GM21367 (cell line): ENCODE results near the gene OPA3.

Experiments used
- ATAC-seq: cut with Tn5 transposase; IDR thresholded peaks from one replicate; pipeline ENCODE4 v1.9.1; 2021; ENCODE audit not compliant: unreplicated experiment

Gene OPA3

GRCh38 chr19:45567609-45568008 is 17.0 kb downstream of the OPA3 start:
- ATAC-seq, result no peak

- no peak for ATAC-seq
Observed at GRCh38 chr19:45564131-45564780, 20.3 kb downstream of the OPA3 start.

DNA sequence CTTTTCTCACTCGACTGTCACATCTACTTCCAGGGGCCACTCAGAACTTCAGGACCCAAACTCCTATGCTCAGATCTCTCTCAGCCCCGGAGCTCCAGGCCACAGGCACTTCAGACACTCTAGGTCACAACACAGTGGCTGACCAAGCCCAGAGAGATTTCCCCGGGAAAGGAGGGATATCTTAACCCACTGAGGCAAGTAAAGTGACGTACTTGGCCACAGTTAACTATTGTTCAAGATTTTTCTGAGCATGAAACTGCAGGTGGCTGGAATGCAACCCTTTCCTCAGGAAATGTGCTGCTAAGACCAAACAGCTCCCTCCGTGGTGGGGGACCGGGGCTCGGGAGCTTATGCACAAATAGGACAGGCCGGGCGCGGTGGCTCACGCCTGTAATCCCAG is 23.9 kb downstream of the OPA3 start:
- ATAC-seq, result no peak

DNA sequence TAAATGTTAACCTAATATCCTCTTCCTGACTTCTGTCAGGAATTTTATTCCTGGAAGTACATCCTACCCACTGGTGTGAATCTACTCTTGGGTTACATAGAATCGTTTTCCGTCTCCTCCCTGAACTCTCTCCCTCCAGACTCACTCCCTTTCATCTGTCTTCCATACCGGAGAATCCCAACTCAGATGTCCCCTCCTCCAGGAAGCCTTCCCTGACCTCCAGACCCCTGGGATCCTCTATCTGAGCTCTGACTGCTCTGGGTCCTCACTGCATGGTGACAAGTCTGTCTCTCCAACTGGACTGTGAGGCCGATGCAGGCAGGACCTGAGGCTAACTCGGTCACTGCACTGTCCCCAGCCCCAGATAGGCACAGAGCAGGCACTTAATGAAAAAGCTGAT is 24.6 kb downstream of the OPA3 start:
- no peak for ATAC-seq

- peak; percentile 63 for ATAC-seq
Observed at GRCh38 chr19:45558399-45558878, 26.2 kb downstream of the OPA3 start.

- ATAC-seq, result no peak
Observed at GRCh38 chr19:45556835-45557234, 27.8 kb downstream of the OPA3 start.

DNA sequence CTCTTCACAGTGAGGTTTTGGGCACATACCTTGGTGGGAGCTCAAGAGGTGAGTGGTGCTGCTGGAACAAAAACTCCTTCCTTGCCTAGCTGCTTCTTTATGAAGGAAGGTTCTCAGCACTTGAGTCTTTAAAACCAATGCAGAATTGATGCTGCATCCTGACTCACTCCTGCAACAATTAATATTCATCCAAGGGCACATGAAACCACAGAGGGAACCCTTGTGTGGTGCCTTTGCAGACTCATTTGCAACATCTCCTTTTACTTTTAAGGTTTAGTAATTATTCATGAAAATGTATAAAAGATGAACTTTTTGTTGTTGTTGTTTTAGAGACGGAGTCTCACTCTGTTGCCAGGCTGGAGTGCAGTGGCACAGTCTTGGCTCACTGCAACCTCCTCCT is 30.1 kb downstream of the OPA3 start:
- no peak for ATAC-seq

DNA sequence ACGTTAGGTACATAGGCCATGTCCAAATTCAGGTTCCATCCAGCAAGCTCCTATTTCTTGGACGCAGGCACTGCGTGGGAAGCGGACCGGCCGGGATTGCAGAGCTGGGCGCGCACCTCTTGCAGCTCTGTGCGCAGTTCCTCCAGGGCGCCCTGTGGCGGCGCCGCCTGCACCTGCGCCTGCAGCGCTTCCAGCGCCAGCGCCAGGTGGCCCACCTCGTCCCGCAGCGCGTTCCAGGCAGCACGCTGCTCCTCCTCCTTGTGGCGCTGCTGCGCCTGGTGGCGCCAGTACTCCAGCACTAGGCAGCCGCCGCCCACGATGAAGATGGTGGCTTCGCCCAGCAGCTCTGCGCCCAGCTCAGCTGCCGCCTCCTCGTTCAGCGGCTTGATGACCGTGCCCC is 31.1 kb downstream of the OPA3 start:
- ATAC-seq, result no peak

GRCh38 chr19:45547965-45548609 is 36.5 kb downstream of the OPA3 start:
- no peak for ATAC-seq

GRCh38 chr19:45547211-45547770 is 37.3 kb downstream of the OPA3 start:
- ATAC-seq, result no peak

GRCh38 chr19:45542234-45542668 is 42.4 kb downstream of the OPA3 start:
- no peak for ATAC-seq

DNA sequence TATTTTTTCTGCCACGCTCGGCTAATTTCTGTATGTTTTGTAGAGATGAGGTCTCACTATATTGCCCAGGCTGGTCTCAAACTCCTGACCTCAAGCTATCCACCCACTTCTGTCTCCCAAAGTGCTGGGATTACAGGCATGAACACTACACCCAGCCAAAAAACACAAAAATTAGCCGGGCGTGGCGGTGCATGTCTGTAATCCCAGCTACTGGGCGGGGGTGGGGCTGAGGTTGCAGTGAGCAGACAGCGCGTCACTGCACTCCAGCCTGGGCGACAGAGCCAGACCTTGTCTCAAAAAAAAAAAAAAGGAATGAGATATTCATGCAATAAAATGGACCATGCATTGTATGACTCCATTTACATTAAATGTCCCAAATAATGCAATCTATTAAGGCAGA is 45.1 kb downstream of the OPA3 start:
- ATAC-seq, result no peak

GRCh38 chr19:45531349-45531748 is 53.3 kb downstream of the OPA3 start:
- ATAC-seq, result no peak

DNA sequence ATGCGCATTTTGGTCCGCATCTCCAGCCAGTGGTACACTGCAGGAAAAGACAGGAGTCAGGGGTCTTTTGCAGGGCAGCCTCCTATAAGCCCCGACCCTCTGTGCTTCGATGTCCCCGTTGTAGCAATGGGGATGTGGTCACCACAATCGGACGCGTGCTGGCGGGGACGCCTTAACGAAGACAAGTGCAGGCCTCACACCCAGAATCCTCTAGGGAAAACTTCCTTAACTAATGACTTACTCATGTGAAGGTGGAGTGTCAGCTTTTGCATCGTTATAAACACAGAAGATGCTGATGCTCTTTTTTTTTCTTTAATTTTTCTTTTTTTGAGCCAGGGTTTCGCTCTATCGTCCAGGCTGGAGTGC is 55.2 kb downstream of the OPA3 start:
- no peak for ATAC-seq

DNA sequence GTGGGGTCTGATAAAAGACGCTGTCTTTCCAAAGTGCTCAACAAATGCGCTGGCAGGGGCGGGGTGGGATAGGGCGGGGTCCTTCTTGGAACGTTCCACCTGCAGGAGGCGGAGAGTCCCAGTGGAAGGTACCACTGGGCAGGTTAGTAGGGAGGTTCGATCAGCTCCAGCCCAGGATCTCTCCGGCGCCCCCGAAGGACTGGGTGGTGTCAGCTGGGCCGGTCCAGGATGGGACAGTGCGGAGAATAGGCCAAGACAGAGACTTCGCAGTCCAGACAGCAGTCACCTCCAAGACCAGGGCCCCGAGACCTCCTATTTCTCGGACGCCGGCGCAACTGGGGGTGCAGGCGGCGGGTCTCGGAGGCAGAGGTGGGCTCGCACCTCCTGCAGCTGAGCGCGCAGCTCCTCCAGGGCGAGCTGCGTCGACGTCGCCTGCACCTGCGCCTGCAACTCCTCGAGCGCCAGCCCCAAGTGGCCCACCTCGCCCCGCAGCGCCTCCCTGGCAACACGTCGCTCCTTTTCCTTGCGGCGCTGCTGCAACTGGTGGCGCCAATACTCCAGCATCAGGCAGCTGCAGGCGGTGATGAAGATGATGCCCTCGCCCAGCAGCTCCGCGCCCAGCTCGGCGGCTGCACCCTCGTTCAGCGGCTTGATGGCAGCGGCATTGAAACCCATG is 55.7 kb downstream of the OPA3 start:
- no peak for ATAC-seq

DNA sequence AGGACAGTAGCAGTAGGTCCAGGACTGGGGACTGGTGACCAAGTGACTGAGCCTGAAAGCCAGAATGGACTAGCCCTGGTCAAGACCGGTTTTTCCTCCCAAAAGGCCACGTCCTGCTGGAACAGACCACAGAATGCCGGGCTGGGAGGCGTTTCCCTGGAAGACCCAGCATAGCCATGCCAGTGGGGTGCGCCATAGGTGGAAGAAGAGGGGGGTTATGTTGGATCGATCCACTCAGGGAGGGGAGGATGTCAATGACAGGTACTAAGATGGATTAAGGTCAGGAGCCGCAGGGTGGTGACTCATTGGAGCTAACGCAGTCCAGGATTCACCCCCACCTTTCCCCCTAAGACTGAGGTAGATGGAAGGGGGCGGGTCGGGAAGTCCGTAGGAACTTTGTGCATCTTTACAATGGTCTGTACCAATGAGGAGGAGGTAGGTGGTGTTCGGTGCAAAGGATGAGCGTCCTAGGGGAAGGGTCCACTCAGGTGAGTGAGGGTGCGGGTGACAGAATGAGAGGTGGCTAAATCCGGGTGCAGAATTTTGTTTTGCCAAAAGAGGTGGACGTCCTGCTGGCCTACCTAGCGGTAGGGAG is 56.4 kb downstream of the OPA3 start:
- no peak for ATAC-seq

GRCh38 chr19:45527731-45528130 is 56.9 kb downstream of the OPA3 start:
- ATAC-seq, result no peak

DNA sequence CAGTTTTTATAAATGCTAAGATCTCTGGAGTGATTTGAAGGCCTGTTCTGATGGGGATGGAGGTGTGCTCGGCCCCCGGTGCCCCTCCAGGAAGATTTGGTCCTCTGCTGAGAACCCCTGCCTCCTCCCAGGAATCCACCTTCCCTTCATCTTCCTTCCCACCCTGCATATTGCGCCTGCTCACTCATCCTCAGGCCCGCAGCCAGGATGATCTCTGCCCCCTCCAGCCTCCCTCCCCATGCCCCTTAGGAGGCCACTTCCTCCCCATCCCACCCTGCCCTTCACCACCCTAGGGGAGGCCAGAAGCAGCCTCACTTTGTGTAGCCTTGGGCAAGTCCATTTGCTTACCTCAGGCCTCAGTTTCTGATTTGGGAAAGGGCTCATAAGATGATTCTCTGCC is 57.6 kb downstream of the OPA3 start:
- ATAC-seq, result no peak

GRCh38 chr19:45526143-45526542 is 58.5 kb downstream of the OPA3 start:
- ATAC-seq, result no peak

DNA sequence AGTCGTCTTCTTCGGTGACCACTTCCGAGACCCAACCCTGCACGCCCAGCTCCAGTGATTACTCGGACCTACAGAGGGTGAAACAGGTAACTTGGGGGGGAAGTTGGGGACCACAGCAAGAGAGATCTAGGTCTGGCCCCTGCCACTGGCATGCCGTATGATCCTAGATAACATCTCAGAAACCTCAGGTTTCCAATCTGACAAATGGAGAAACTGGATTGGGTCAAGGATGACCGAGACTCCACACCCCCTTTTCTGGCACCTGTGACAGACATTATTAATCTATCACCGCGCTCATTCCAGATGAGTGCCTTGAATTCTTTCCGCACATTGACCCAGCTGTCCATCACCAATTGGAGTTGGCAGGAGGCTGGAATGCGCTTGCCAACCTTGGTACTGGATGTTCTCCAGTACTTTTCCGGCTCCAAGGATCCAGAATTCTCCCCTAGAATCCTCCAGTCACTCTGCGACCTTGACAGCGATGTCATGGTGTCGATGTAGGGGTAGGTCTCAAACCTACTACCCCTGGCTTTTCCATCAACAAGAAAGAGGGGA is 60.0 kb downstream of the OPA3 start:
- no peak for ATAC-seq

- no peak for ATAC-seq
Observed at GRCh38 chr19:45523642-45524256, 60.9 kb downstream of the OPA3 start.
